A549 (cell line): ENCODE data around the gene UBE3B.

Source experiments
- RAD21 ChIP-seq, 2 experiments: fragments of >200 bp in 1 of 2; sonication (Bioruptor Twin) in 1 of 2; formaldehyde crosslinking in 1 of 2; IDR thresholded peaks in 1 of 2; conservative IDR thresholded peaks in 1 of 2; 2 replicates in 1 of 2; 3 replicates in 1 of 2; pipeline ENCODE4 v1.6.1; 2012 to 2018; ENCODE audit warnings: inconsistent platforms in 1 of 2
- RNF2 ChIP-seq: fragments of 200-600 bp; sonication (generic); IDR thresholded peaks from 2 replicates; pipeline ENCODE4 v1.6.1; 2016; ENCODE audit warnings: low read depth, mild to moderate bottlenecking, antibody characterized with exemption, moderate library complexity, borderline replicate concordance
- ZSCAN20 ChIP-seq: fragments of 250-450 bp; sonication (Bioruptor Pico); IDR thresholded peaks from 2 replicates; pipeline ENCODE4 v1.8.0; 2022; ENCODE audit warnings: mild to moderate bottlenecking, moderate library complexity
- TF ChIP-seq, protein P1 (sequence below): fragments of >200 bp; sonication (Bioruptor Twin); formaldehyde crosslinking; IDR thresholded peaks from 3 replicates; pipeline ENCODE4 v1.5.1; 2016

GRCh38 chr12:109541413-109541726 is 63.9 kb downstream of the UBE3B start:
- TF ChIP-seq RAD21 (conservative IDR thresholded peaks at IDR 0.05 in 1 of 2, IDR thresholded peaks at IDR 0.05 in 1 of 2) (no peak), ZSCAN20 (CRISPR knock-in tag) (no peak), RNF2 (no peak)
- TF ChIP-seq, protein P1, sequence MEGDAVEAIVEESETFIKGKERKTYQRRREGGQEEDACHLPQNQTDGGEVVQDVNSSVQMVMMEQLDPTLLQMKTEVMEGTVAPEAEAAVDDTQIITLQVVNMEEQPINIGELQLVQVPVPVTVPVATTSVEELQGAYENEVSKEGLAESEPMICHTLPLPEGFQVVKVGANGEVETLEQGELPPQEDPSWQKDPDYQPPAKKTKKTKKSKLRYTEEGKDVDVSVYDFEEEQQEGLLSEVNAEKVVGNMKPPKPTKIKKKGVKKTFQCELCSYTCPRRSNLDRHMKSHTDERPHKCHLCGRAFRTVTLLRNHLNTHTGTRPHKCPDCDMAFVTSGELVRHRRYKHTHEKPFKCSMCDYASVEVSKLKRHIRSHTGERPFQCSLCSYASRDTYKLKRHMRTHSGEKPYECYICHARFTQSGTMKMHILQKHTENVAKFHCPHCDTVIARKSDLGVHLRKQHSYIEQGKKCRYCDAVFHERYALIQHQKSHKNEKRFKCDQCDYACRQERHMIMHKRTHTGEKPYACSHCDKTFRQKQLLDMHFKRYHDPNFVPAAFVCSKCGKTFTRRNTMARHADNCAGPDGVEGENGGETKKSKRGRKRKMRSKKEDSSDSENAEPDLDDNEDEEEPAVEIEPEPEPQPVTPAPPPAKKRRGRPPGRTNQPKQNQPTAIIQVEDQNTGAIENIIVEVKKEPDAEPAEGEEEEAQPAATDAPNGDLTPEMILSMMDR, result no peak
